Measurements from ENCODE around the gene HDAC9. TPM values are rescaled to one million over a fixed set of nuclear protein-coding genes. Genes with fewer than 3 reads are reported as not detected.
A peak's percentile ranks its signal among the peaks of the same experiment; 100 is the strongest.

HDAC9 gene
- polyA plus RNA-seq, 3 donors, result 41.7 to 51.2 (median 44.2) TPM

DNA sequence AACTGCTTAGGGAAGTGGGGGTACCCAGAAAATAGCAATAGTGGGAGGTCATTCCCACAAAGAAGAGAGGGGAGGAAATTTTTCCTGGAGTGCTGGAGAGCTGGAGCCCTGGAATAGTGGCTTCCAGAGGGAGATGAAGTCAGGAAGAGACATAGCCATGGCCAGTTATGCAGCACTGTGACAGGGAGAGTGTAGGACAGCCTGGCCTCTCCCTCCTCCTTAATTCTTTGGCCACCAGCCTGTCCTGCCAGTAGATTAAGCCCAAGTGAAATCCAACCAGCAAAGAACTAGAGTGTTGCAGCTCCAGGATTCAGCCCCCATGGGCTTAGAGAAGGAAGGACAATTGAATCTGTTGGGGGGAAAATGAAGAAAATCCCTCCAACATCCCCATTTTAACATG, 130.5 kb downstream of the HDAC9 start:
- Mint-ChIP-seq H3K27me3 (ENCODE audit: low read depth in 3 of 3) (no peaks in the 10 kb centered on the region), H3K36me3 (peaks cover 56 to 74% of the 10 kb centered on the region in 2 donors), H3K27ac (peak overlapping the region in 3 of 7 donors; percentile 21 to 76 (median 66)), H3K4me3 (no peak overlapping the region), H3K4me1 (no peaks in the 10 kb centered on the region), H3K9me3 (no peaks in the 10 kb centered on the region)
- H3K27me3 ChIP-seq (ENCODE audit: control insufficient read depth in 2 of 2, insufficient read depth in 2 of 2, low read length in 2 of 2), result no peaks in the 10 kb centered on the region
- H4K20me1 ChIP-seq (ENCODE audit: insufficient read depth, low read length), result no peaks in the 10 kb centered on the region
- no peak overlapping the region for H3K4me2 ChIP-seq (replicated peaks; ENCODE audit: extremely low read depth, low read length, poor library complexity, severe bottlenecking)
- H3K36me3 ChIP-seq (replicated peaks in 1 of 2; ENCODE audit: control insufficient read depth in 1 of 2, insufficient read depth in 2 of 2, low read length in 2 of 2), result peaks cover 56 to 85% of the 10 kb centered on the region in 2 donors
- TF ChIP-seq CTCF (IDR thresholded peaks at IDR 0.05), result no peak
- no peaks in the 10 kb centered on the region for H3K4me1 ChIP-seq (ENCODE audit: control insufficient read depth in 1 of 2, insufficient read depth in 2 of 2, low read length in 2 of 2)
- peak overlapping the region in 1 of 2 donors; percentile 29 for H3K27ac ChIP-seq (ENCODE audit: low read depth in 1 of 2, low read length in 2 of 2)
- no peak overlapping the region for H2AFZ ChIP-seq (ENCODE audit: insufficient read depth, low read depth, low read length, poor library complexity, severe bottlenecking)
- intact Hi-C loops (cut with micrococcal nuclease), result no loop called here
- H3K79me2 ChIP-seq (ENCODE audit: insufficient read depth, low read length), result no peaks in the 10 kb centered on the region
- H3K9ac ChIP-seq (ENCODE audit: insufficient read depth, low read length, poor library complexity, severe bottlenecking), result no peak overlapping the region
- no peaks in the 10 kb centered on the region for H3K9me3 ChIP-seq (replicated peaks in 1 of 2; ENCODE audit: control insufficient read depth in 1 of 2, insufficient read depth in 1 of 2, low read length in 2 of 2)
- no peak for DNase-seq
- H3K4me3 ChIP-seq (replicated peaks in 1 of 3; ENCODE audit: low read depth in 2 of 3, low read length in 3 of 3), result no peak overlapping the region

DNA sequence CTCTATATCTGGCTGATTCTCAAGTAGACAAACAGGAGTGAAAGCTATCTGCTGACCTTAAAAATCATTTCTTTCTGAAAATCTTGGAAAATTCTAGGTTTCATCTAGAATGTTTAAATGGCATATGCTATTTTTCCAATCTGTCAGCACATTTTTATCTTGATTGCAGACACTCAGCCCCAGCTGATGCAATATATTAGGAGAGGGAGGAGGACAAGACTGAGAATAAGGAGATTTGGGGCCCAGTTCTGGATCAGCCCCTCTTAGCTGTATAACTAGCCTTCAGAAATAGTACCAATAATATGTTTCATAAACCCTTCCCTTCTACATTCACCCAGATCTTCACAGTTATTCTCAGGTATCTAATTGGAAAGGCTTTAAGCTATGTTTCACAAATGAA, 131.2 kb downstream of the HDAC9 start:
- TF ChIP-seq CTCF (IDR thresholded peaks at IDR 0.05), result no peak
- no peaks in the 10 kb centered on the region for H4K20me1 ChIP-seq (ENCODE audit: insufficient read depth, low read length)
- H3K36me3 Mint-ChIP-seq, result peaks cover 54 to 73% of the 10 kb centered on the region in 2 donors
- no peaks in the 10 kb centered on the region for H3K79me2 ChIP-seq (ENCODE audit: insufficient read depth, low read length)
- no peaks in the 10 kb centered on the region for H3K9me3 Mint-ChIP-seq
- no peak for DNase-seq
- H3K4me3 Mint-ChIP-seq, result no peak overlapping the region
- H3K27ac ChIP-seq (ENCODE audit: low read depth in 1 of 2, low read length in 2 of 2), result peak overlapping the region in 1 of 2 donors; percentile 29
- H3K36me3 ChIP-seq (replicated peaks in 1 of 2; ENCODE audit: control insufficient read depth in 1 of 2, insufficient read depth in 2 of 2, low read length in 2 of 2), result peaks cover 61 to 90% of the 10 kb centered on the region in 2 donors
- H3K4me2 ChIP-seq (replicated peaks; ENCODE audit: extremely low read depth, low read length, poor library complexity, severe bottlenecking), result no peak overlapping the region
- intact Hi-C loops (cut with micrococcal nuclease), result no loop called here
- H3K27me3 ChIP-seq (ENCODE audit: control insufficient read depth in 2 of 2, insufficient read depth in 2 of 2, low read length in 2 of 2), result no peaks in the 10 kb centered on the region
- H3K27ac Mint-ChIP-seq, result peak overlapping the region in 2 of 7 donors; percentile 5 to 35
- no peaks in the 10 kb centered on the region for H3K4me1 Mint-ChIP-seq
- H2AFZ ChIP-seq (ENCODE audit: insufficient read depth, low read depth, low read length, poor library complexity, severe bottlenecking), result no peak overlapping the region
- H3K4me1 ChIP-seq (ENCODE audit: control insufficient read depth in 1 of 2, insufficient read depth in 2 of 2, low read length in 2 of 2), result no peaks in the 10 kb centered on the region
- H3K27me3 Mint-ChIP-seq (ENCODE audit: low read depth in 3 of 3), result no peaks in the 10 kb centered on the region
- no peak overlapping the region for H3K4me3 ChIP-seq (replicated peaks in 1 of 3; ENCODE audit: low read depth in 2 of 3, low read length in 3 of 3)
- H3K9me3 ChIP-seq (replicated peaks in 1 of 2; ENCODE audit: control insufficient read depth in 1 of 2, insufficient read depth in 1 of 2, low read length in 2 of 2), result no peaks in the 10 kb centered on the region
- H3K9ac ChIP-seq (ENCODE audit: insufficient read depth, low read length, poor library complexity, severe bottlenecking), result no peak overlapping the region
